ENCODE results near the gene PFDN1.

PFDN1 gene

GRCh38 chr5:140340605-140341121 lies 37.8 kb upstream of the PFDN1 start:
- no peak overlapping the region for H2AFZ ChIP-seq (ENCODE audit: low read length)
- TF ChIP-seq EZH2 (IDR thresholded peaks at IDR 0.05; ENCODE audit: borderline replicate concordance, low read length) (no peak), CTCF (IDR thresholded peaks at IDR 0.05; ENCODE audit: low read length) (no peak)
- no peaks in the 10 kb centered on the region for H3K9me3 ChIP-seq (ENCODE audit: low read length)
- H4K20me1 ChIP-seq (ENCODE audit: insufficient read depth, low read length), result no peaks in the 10 kb centered on the region
- H3F3A ChIP-seq (ENCODE audit: insufficient read depth, low read length), result no peaks in the 10 kb centered on the region
- no peaks in the 10 kb centered on the region for H3K9me2 ChIP-seq (ENCODE audit: low read depth, low read length)
- H3K79me2 ChIP-seq (ENCODE audit: insufficient read depth, low read length), result peaks cover 10% of the 10 kb centered on the region; the same call in 1 of the 2 replicates
- no peak overlapping the region for H3K9ac ChIP-seq (ENCODE audit: low read length)
- H3K27ac ChIP-seq (ENCODE audit: low read depth, low read length, poor library complexity, severe bottlenecking), result no peak overlapping the region
- no peak overlapping the region for H3K4me3 ChIP-seq (ENCODE audit: low read depth, low read length, poor library complexity, severe bottlenecking)
- peaks cover 46% of the 10 kb centered on the region for H3K36me3 ChIP-seq (ENCODE audit: insufficient read depth, low read length)
- no peaks in the 10 kb centered on the region for H3K27me3 ChIP-seq (ENCODE audit: insufficient read depth, low read length)
- no peak overlapping the region for H3K4me2 ChIP-seq (ENCODE audit: low read length)
- peaks cover 35% of the 10 kb centered on the region for H3K4me1 ChIP-seq (ENCODE audit: insufficient read depth, low read length, severe bottlenecking)

GRCh38 chr5:140339636-140340035 lies 36.7 kb upstream of the PFDN1 start:
- Histone ChIP-seq H3K4me3 (ENCODE audit: low read depth, low read length, poor library complexity, severe bottlenecking) (no peak overlapping the region), H3K36me3 (ENCODE audit: insufficient read depth, low read length) (peaks cover 48% of the 10 kb centered on the region), H3K27me3 (ENCODE audit: insufficient read depth, low read length) (no peaks in the 10 kb centered on the region), H3K79me2 (ENCODE audit: insufficient read depth, low read length) (no peaks in the 10 kb centered on the region; the same call in 1 of the 2 replicates), H3K4me2 (ENCODE audit: low read length) (no peak overlapping the region), H4K20me1 (ENCODE audit: insufficient read depth, low read length) (no peaks in the 10 kb centered on the region), H3K27ac (ENCODE audit: low read depth, low read length, poor library complexity, severe bottlenecking) (no peak overlapping the region), H3K4me1 (ENCODE audit: insufficient read depth, low read length, severe bottlenecking) (peaks cover 25% of the 10 kb centered on the region), H3K9me3 (ENCODE audit: low read length) (no peaks in the 10 kb centered on the region), H3K9me2 (ENCODE audit: low read depth, low read length) (no peaks in the 10 kb centered on the region), H2AFZ (ENCODE audit: low read length) (no peak overlapping the region), H3F3A (ENCODE audit: insufficient read depth, low read length) (no peaks in the 10 kb centered on the region), H3K9ac (ENCODE audit: low read length) (no peak overlapping the region)
- no peak for TF ChIP-seq EZH2 (IDR thresholded peaks at IDR 0.05; ENCODE audit: borderline replicate concordance, low read length)
- no peak for TF ChIP-seq CTCF (IDR thresholded peaks at IDR 0.05; ENCODE audit: low read length)

GRCh38 chr5:140338908-140339307 lies 36.0 kb upstream of the PFDN1 start:
- no peak overlapping the region for H3K9ac ChIP-seq (ENCODE audit: low read length)
- H3K9me2 ChIP-seq (ENCODE audit: low read depth, low read length), result no peaks in the 10 kb centered on the region
- peaks cover 20% of the 10 kb centered on the region for H3K4me1 ChIP-seq (ENCODE audit: insufficient read depth, low read length, severe bottlenecking)
- peaks cover 48% of the 10 kb centered on the region for H3K36me3 ChIP-seq (ENCODE audit: insufficient read depth, low read length)
- H3K4me3 ChIP-seq (ENCODE audit: low read depth, low read length, poor library complexity, severe bottlenecking), result no peak overlapping the region
- H2AFZ ChIP-seq (ENCODE audit: low read length), result no peak overlapping the region
- H3K27me3 ChIP-seq (ENCODE audit: insufficient read depth, low read length), result no peaks in the 10 kb centered on the region
- no peak for TF ChIP-seq CTCF (IDR thresholded peaks at IDR 0.05; ENCODE audit: low read length)
- TF ChIP-seq EZH2 (IDR thresholded peaks at IDR 0.05; ENCODE audit: borderline replicate concordance, low read length), result no peak
- H3K4me2 ChIP-seq (ENCODE audit: low read length), result no peak overlapping the region
- H3K27ac ChIP-seq (ENCODE audit: low read depth, low read length, poor library complexity, severe bottlenecking), result no peak overlapping the region
- H4K20me1 ChIP-seq (ENCODE audit: insufficient read depth, low read length), result no peaks in the 10 kb centered on the region
- H3F3A ChIP-seq (ENCODE audit: insufficient read depth, low read length), result no peaks in the 10 kb centered on the region
- no peaks in the 10 kb centered on the region for H3K9me3 ChIP-seq (ENCODE audit: low read length)
- H3K79me2 ChIP-seq (ENCODE audit: insufficient read depth, low read length), result no peaks in the 10 kb centered on the region
